Esophagus muscularis mucosa (tissue), 4 donors: Measurements from ENCODE around the gene PDCD6IP. TPM values are rescaled to one million over a fixed set of nuclear protein-coding genes. Genes with fewer than 3 reads are reported as not detected.
A peak's percentile ranks its signal among the peaks of the same experiment; 100 is the strongest.

Experiments
- DNase-seq: peaks from one replicate; pipeline ENCODE4 v3.0.0-alpha.2; 2017; ENCODE audit errors: extremely low spot score
- H3K27ac ChIP-seq, 4 donors: fragments of 200-600 bp; sonication (generic); replicated peaks in 1 of 4; 1 replicate in 3 of 4; 2 replicates in 1 of 4; pipeline ENCODE4 v1.5.1; 2016 to 2019; ENCODE audit warnings: mild to moderate bottlenecking in 1 of 4
- H3K27me3 ChIP-seq, 4 donors: fragments of 200-600 bp; sonication (generic); one replicate each; pipeline versions ENCODE4 v1.5.1 to v1.6.0; 2016 to 2019
- H3K36me3 ChIP-seq, 4 donors: fragments of 200-600 bp; sonication (generic); one replicate each; pipeline ENCODE4 v1.5.1; 2016 to 2019
- H3K4me1 ChIP-seq, 4 donors: fragments of 200-600 bp; sonication (generic); one replicate each; pipeline ENCODE4 v1.5.1; 2016 to 2019
- H3K4me3 ChIP-seq, 4 donors: fragments of 200-600 bp; sonication (generic); 1 replicate in 2 of 4; 2 replicates in 2 of 4; pipeline ENCODE4 v1.5.1; 2016 to 2019; ENCODE audit warnings: mild to moderate bottlenecking in 4 of 4, moderate library complexity in 1 of 4
- H3K9me3 ChIP-seq, 4 donors: fragments of 200-600 bp; sonication (generic); 1 replicate in 3 of 4; 2 replicates in 1 of 4; pipeline ENCODE4 v1.5.1; 2016 to 2019
- CTCF ChIP-seq, 3 experiments: fragments of 200-600 bp in 2 of 3; fragments of 450-650 bp in 1 of 3; sonication (generic) in 2 of 3; IDR thresholded peaks; one replicate each; pipeline ENCODE4 v1.5.1; 2017 to 2019; ENCODE audit warnings: antibody characterized with exemption in 3 of 3, mild to moderate bottlenecking in 2 of 3, moderate library complexity in 1 of 3
- EP300 ChIP-seq: sonication (generic); formaldehyde crosslinking; IDR thresholded peaks from one replicate; pipeline ENCODE4 v1.6.1; 2017; ENCODE audit warnings: antibody characterized with exemption
- POLR2A ChIP-seq: fragments of 450-650 bp; IDR thresholded peaks from one replicate; pipeline ENCODE4 v1.6.1; 2017; ENCODE audit warnings: antibody characterized with exemption, moderate library complexity, mild to moderate bottlenecking, low read depth
- POLR2AphosphoS5 ChIP-seq, 2 donors: sonication (generic); formaldehyde crosslinking; IDR thresholded peaks; one replicate each; pipeline ENCODE4 v1.6.1; 2017; ENCODE audit warnings: antibody characterized with exemption in 2 of 2
- WGBS: methylation state at CpG from one replicate; pipeline ENCODE4 v1.1.5; 2018; 5-methylcytosine and 5-hydroxymethylcytosine counted together
- intact Hi-C: fragments of 100-400 bp; cut with DNase I; formaldehyde crosslinking; loops from one replicate; pipeline ENCODE4 v1.15.1; 2023
- total RNA-seq, 4 donors: library from RNA; depleted of rRNA; stranded (reverse); fragments of >200 nt; gene quantifications; one replicate each; pipeline versions ENCODE4 v1.1.0 to v1.2.1, GENCODE V29; 2016

The PDCD6IP gene
- total RNA-seq, 4 donors from 2014 or later = 88.0 to 192 (median 145) TPM

- DNase-seq = peak; percentile 14
- H3K4me3 ChIP-seq = no peak overlapping the region
- H3K27me3 ChIP-seq = no peaks in the 10 kb centered on the region
- no peaks in the 10 kb centered on the region for H3K36me3 ChIP-seq
- no peak for TF ChIP-seq POLR2AphosphoS5 (IDR thresholded peaks at IDR 0.05)
- TF ChIP-seq EP300 = no peak
- 50% methylated on average over 1 of the region's 1 CpG for WGBS
- no peak overlapping the region for H3K27ac ChIP-seq
- intact Hi-C loops = no loop called here
- no peaks in the 10 kb centered on the region for H3K9me3 ChIP-seq
- H3K4me1 ChIP-seq = no peaks in the 10 kb centered on the region
Observed at GRCh38 chr3:33897306-33897705, 98.9 kb downstream of the PDCD6IP start.

GRCh38 chr3:33898901-33899300 is 100.5 kb downstream of the PDCD6IP start:
- intact Hi-C loops = no loop called here
- H3K4me3 ChIP-seq = no peak overlapping the region
- H3K9me3 ChIP-seq = no peaks in the 10 kb centered on the region
- no peak for TF ChIP-seq CTCF (IDR thresholded peaks at IDR 0.05)
- TF ChIP-seq EP300 = no peak
- no peak for TF ChIP-seq POLR2A
- TF ChIP-seq POLR2AphosphoS5 (IDR thresholded peaks at IDR 0.05) = no peak
- no peak overlapping the region for H3K27ac ChIP-seq
- no peaks in the 10 kb centered on the region for H3K4me1 ChIP-seq
- peak; percentile 74 for DNase-seq
- no peaks in the 10 kb centered on the region for H3K27me3 ChIP-seq
- 71% methylated on average over 2 of the region's 2 CpGs for WGBS
- H3K36me3 ChIP-seq = no peaks in the 10 kb centered on the region

GRCh38 chr3:33900440-33900808 is 102.0 kb downstream of the PDCD6IP start:
- no peak overlapping the region for H3K27ac ChIP-seq
- TF ChIP-seq CTCF (IDR thresholded peaks at IDR 0.05) (no peak), POLR2AphosphoS5 (IDR thresholded peaks at IDR 0.05) (no peak), EP300 (no peak), POLR2A (no peak)

GRCh38 chr3:33900809-33901505 is 102.5 kb downstream of the PDCD6IP start:
- no peaks in the 10 kb centered on the region for H3K9me3 ChIP-seq
- intact Hi-C loops = no loop called here
- 69% methylated on average over 11 of the region's 11 CpGs for whole genome bisulfite sequencing
- no peak for TF ChIP-seq EP300
- TF ChIP-seq POLR2AphosphoS5 (IDR thresholded peaks at IDR 0.05) = no peak
- no peak for TF ChIP-seq CTCF (IDR thresholded peaks at IDR 0.05)
- TF ChIP-seq POLR2A = no peak
- H3K27ac ChIP-seq = no peak overlapping the region
- DNase-seq = no peak
- no peaks in the 10 kb centered on the region for H3K36me3 ChIP-seq
- no peaks in the 10 kb centered on the region for H3K27me3 ChIP-seq
- no peaks in the 10 kb centered on the region for H3K4me1 ChIP-seq
- H3K4me3 ChIP-seq = no peak overlapping the region

More at GRCh38 chr3:33900440-33900808, 102.0 kb downstream of the PDCD6IP start:
- no peak for DNase-seq
- intact Hi-C loops = no loop called here
- no peak overlapping the region for H3K4me3 ChIP-seq
- no peaks in the 10 kb centered on the region for H3K9me3 ChIP-seq
- H3K4me1 ChIP-seq = no peaks in the 10 kb centered on the region
- no peaks in the 10 kb centered on the region for H3K36me3 ChIP-seq
- H3K27me3 ChIP-seq = no peaks in the 10 kb centered on the region

- Histone ChIP-seq H3K27ac (no peak overlapping the region), H3K9me3 (no peaks in the 10 kb centered on the region), H3K27me3 (no peaks in the 10 kb centered on the region), H3K4me3 (no peak overlapping the region), H3K36me3 (no peaks in the 10 kb centered on the region), H3K4me1 (no peaks in the 10 kb centered on the region)
- DNase-seq = no peak
- intact Hi-C loops = no loop called here
- TF ChIP-seq EP300 (no peak), POLR2AphosphoS5 (IDR thresholded peaks at IDR 0.05) (no peak)
- 89% methylated on average over 6 of the region's 6 CpGs for WGBS
Observed at GRCh38 chr3:33901862-33902563, 103.6 kb downstream of the PDCD6IP start.
